Urinary bladder (tissue), 4 donors: Measurements from ENCODE around the gene ACTN4. TPM values are rescaled to one million over a fixed set of nuclear protein-coding genes. Genes with fewer than 3 reads are reported as not detected.

ENCODE experiments used
- DNase-seq: peaks from one replicate; pipeline ENCODE4 v3.0.0-alpha.2; 2015; ENCODE audit errors: extremely low spot score
- H3K27ac ChIP-seq: one replicate; pipeline ENCODE4 v1.5.1; 2013; ENCODE audit warnings: low read depth, mild to moderate bottlenecking, moderate library complexity
- H3K36me3 ChIP-seq: one replicate; pipeline ENCODE4 v1.6.1; 2013; ENCODE audit warnings: mild to moderate bottlenecking, moderate library complexity; ENCODE audit not compliant: insufficient read depth
- H3K4me1 ChIP-seq: one replicate; pipeline ENCODE4 v1.6.1; 2013; ENCODE audit warnings: mild to moderate bottlenecking, moderate library complexity; ENCODE audit not compliant: insufficient read depth
- H3K4me3 ChIP-seq: one replicate; pipeline ENCODE4 v1.5.1; 2013; ENCODE audit warnings: low read depth, low read length
- WGBS: extraction: QIAGEN DNeasy Blood & Tissue Kit; methylation state at CpG from one replicate; pipeline ENCODE4 v1.1.7; 2013; 5-methylcytosine and 5-hydroxymethylcytosine counted together
- polyA plus RNA-seq: library from polyadenylated mRNA; stranded (reverse); fragments of 200-250 nt; gene quantifications from one replicate; pipeline ENCODE4 v1.2.3, GENCODE V29; 2013
- total RNA-seq: library from RNA; depleted of rRNA; stranded (reverse); fragments of >200 nt; gene quantifications from one replicate; pipeline ENCODE4 v1.2.3, GENCODE V29; 2014
- donor health status: healthy with polysubstance abuse.
- donor health status: healthy.

Gene ACTN4
- total and polyA plus RNA-seq, 2 donors = 140 to 304 TPM

- Histone ChIP-seq H3K27ac (peak overlapping the region; percentile 94), H3K36me3 (no peaks in the 10 kb centered on the region), H3K4me3 (peak overlapping the region; percentile 91), H3K4me1 (no peaks in the 10 kb centered on the region)
- under 1% methylated on average over 19 of the region's 19 CpGs for WGBS
- no peak for DNase-seq
Observed at GRCh38 chr19:38647966-38648768, 718 bp downstream of the ACTN4 start.

GRCh38 chr19:38648769-38649304 lies 1.4 kb downstream of the ACTN4 start:
- no peaks in the 10 kb centered on the region for H3K4me1 ChIP-seq
- no peak for DNase-seq
- H3K36me3 ChIP-seq = no peaks in the 10 kb centered on the region
- WGBS = 1% methylated on average over 13 of the region's 13 CpGs
- H3K27ac ChIP-seq = peak overlapping the region; percentile 94
- H3K4me3 ChIP-seq = peak overlapping the region; percentile 91

GRCh38 chr19:38649305-38650171 lies 2.1 kb downstream of the ACTN4 start:
- WGBS = 15% methylated on average over 15 of the region's 15 CpGs
- Histone ChIP-seq H3K36me3 (no peaks in the 10 kb centered on the region), H3K4me1 (no peaks in the 10 kb centered on the region), H3K27ac (peak overlapping the region; percentile 94), H3K4me3 (peak overlapping the region; percentile 91)
- DNase-seq = no peak

- 35% methylated on average over 8 of the region's 8 CpGs for WGBS
- Histone ChIP-seq H3K4me3 (peak overlapping the region; percentile 91), H3K4me1 (no peaks in the 10 kb centered on the region)
Observed at GRCh38 chr19:38650172-38650775, 2.8 kb downstream of the ACTN4 start.

GRCh38 chr19:38650911-38651584 lies 3.6 kb downstream of the ACTN4 start:
- no peaks in the 10 kb centered on the region for H3K36me3 ChIP-seq
- 49% methylated on average over 12 of the region's 12 CpGs for whole genome bisulfite sequencing
- H3K4me3 ChIP-seq = no peak overlapping the region
- H3K4me1 ChIP-seq = no peaks in the 10 kb centered on the region
- no peak for DNase-seq
- H3K27ac ChIP-seq = peak overlapping the region; percentile 71

More at GRCh38 chr19:38650172-38650775, 2.8 kb downstream of the ACTN4 start:
- no peak for DNase-seq
- Histone ChIP-seq H3K36me3 (no peaks in the 10 kb centered on the region), H3K27ac (peak overlapping the region; percentile 71)

- DNase-seq = no peak
- Histone ChIP-seq H3K36me3 (no peaks in the 10 kb centered on the region), H3K4me3 (no peak overlapping the region), H3K4me1 (no peaks in the 10 kb centered on the region), H3K27ac (no peak overlapping the region)
- WGBS = 32% methylated on average over 7 of the region's 7 CpGs
Observed at GRCh38 chr19:38653028-38653571, 5.7 kb downstream of the ACTN4 start.

- Histone ChIP-seq H3K4me1 (no peaks in the 10 kb centered on the region), H3K4me3 (no peak overlapping the region), H3K36me3 (no peaks in the 10 kb centered on the region), H3K27ac (peak overlapping the region; percentile 66)
- 15% methylated on average over 6 of the region's 6 CpGs for WGBS
- no peak for DNase-seq
Observed at GRCh38 chr19:38654628-38655055, 7.2 kb downstream of the ACTN4 start.

- 42% methylated on average over 5 of the region's 5 CpGs for WGBS
- Histone ChIP-seq H3K27ac (peak overlapping the region; percentile 42), H3K36me3 (no peaks in the 10 kb centered on the region), H3K4me1 (no peaks in the 10 kb centered on the region), H3K4me3 (no peak overlapping the region)
- DNase-seq = no peak
Observed at GRCh38 chr19:38655148-38655824, 7.8 kb downstream of the ACTN4 start.

- no peak overlapping the region for H3K27ac ChIP-seq
- H3K4me3 ChIP-seq = no peak overlapping the region
- no peaks in the 10 kb centered on the region for H3K36me3 ChIP-seq
- no peak for DNase-seq
- WGBS = 77% methylated on average over 7 of the region's 7 CpGs
- H3K4me1 ChIP-seq = no peaks in the 10 kb centered on the region
Observed at GRCh38 chr19:38656171-38656981, 8.9 kb downstream of the ACTN4 start.

- peak overlapping the region; percentile 72 for H3K27ac ChIP-seq
- no peaks in the 10 kb centered on the region for H3K4me1 ChIP-seq
- WGBS = 54% methylated on average over 8 of the region's 8 CpGs
- H3K4me3 ChIP-seq = no peak overlapping the region
- no peaks in the 10 kb centered on the region for H3K36me3 ChIP-seq
- no peak for DNase-seq
Observed at GRCh38 chr19:38657633-38658222, 10.3 kb downstream of the ACTN4 start.

- WGBS = 26% methylated on average over 15 of the region's 15 CpGs
- peak overlapping the region; percentile 85 for H3K27ac ChIP-seq
- H3K4me1 ChIP-seq = no peaks in the 10 kb centered on the region
- DNase-seq = peak; percentile 90
- H3K36me3 ChIP-seq = no peaks in the 10 kb centered on the region
- no peak overlapping the region for H3K4me3 ChIP-seq
Observed at GRCh38 chr19:38658462-38659306, 11.2 kb downstream of the ACTN4 start.
